ENCODE measurements around the gene EBF3.

The EBF3 gene

DNA sequence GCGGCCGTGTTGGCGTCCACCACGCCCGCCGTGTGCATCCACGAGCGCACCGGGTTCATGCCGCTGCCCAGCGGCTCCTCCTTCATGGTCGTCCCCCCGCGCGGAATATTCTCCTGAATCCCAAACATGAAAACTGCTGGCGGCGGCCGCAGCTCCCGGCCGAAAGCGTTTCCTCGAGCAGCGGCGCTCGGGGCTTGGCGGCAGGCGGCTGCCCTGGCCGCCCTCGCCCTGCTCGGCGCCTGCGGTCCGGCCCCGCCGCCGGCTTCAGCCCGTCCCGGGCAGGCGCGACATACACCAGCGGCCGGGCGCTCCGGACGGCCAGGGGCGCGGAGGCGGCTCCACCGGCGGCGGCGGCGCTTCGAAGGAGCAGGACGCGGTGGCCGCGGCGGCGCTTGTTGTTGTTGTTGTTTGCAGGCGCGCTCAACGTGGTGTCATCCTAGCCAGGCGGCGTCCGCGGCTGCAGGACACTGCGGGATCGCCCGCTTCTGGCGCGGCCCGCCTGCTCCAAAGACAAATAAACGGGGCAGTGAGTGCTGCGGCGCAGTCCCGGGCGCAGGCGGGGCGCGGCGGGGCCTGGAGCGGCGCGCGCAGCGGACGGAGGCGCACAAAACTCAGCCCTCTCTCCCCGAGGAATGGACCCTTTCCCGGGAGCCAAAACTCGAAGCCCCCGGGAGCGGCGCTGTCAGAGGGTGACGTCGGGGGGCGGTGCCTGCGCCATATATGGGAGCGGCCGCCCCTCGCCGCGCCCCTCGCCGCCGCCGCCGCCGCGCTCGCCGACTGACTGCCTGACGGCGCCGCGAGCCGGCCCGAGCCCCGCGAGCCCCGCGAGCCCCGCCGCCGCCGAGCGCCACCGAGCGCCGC, at the start of gene EBF3:
EBF3 (minus strand) TSS at position 634 of the 861 bp plus-strand sequence; CDS start at position 128, 506 bp downstream.
- no peak for DNase-seq

DNA sequence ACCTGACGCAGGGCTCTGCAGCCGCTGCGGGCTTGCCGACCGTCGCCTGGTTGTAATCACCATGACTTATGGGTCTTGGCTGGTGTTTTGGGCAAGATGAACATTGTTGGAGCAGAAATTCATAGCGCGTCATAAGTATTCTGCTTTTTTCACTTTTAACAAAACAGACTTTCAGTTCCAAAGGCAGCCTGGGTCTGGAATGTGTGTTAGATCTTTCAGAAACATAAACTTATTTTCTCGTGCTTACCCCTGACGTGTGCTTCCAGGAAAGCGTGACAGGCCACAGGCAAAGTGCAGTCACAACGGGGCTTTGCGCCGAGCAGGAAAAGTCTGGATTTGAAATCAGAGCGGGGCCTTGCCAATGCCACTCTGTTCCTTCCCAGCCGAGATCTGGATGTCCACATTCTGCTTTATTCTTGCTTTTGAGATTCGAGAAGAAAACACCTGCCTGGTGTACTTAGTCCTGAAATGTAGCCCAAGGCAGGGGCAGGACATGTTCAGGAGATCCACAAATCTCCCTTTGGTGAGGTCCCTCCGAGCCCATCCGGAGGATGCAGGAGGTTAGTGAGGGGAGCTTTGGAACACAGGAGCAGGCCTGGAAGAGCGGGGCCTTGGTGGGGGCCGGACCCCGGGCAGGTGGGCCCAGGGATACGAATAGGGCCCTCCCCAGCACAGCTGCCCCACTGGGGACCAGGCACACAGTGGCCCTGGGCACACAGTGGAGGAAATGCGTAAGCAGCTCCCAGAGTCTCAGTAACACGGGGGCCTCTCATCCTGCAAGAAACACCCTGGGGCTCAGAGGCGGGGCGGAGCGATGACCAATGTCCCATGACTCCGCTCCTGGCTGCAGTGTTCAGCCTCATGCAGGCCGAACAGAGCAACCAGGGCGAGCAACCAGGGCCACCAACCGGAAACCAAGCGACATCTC, 49.5 kb upstream of the EBF3 start:
- no peak for DNase-seq

DNA sequence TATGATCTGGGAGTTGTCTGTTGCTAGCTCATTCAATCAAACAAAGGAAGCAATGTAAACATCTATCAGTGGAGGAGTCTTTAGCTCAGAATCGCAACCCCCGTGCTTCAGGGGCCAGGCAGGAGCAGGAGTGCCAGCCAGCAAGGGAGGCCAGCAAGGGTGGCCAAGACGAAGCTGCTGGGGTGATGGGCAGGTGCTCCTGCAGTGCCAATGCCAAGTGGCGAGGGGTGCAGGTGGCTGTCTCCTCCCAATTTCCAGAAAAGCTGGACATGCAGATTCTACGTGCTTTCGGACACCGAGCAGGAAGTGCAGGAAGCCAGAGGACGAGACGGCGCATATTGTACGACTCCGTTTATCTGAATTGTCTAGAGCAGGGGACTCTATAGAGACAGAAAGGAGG, 48.1 kb upstream of the EBF3 start:
- DNase-seq, result no peak

DNA sequence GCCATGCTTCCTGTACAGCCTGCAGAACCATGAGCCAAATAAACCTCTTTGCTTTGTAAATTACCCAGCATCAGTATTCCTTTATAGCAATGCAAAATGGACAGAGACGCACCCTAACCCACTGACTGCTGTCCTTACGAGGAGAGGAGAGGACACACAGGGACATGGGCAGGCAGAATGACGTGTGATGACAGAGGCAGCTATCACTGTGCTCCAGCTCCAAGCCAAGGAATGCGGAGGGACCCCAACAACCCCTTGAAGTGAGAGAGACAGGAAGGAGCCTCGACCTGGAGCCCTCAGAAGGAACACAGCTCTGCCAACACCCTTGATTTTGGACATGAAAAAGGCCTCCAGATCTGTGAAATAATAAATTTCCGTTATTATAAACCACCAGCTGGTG, 46.6 kb upstream of the EBF3 start:
- no peak for DNase-seq

DNA sequence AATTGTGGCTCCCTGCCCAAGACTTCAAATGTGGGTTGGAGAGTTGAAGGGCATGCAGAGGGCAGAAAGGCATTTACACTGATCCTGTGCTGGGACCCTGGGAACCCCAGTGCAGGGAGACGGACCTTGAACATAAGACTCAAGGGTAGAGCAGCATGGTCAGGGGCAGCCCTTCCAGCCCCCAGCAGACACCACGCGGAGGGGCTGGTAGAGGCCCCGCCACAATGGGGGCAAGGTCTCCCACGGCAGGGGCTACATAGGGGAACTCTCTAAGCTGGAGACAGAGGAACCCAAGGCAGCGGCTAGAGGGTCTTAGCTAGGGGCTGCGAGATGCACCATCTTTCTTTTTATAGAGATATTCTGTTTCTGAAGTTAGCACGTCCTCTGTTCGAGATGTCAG, 45.2 kb upstream of the EBF3 start:
- no peak for DNase-seq

DNA sequence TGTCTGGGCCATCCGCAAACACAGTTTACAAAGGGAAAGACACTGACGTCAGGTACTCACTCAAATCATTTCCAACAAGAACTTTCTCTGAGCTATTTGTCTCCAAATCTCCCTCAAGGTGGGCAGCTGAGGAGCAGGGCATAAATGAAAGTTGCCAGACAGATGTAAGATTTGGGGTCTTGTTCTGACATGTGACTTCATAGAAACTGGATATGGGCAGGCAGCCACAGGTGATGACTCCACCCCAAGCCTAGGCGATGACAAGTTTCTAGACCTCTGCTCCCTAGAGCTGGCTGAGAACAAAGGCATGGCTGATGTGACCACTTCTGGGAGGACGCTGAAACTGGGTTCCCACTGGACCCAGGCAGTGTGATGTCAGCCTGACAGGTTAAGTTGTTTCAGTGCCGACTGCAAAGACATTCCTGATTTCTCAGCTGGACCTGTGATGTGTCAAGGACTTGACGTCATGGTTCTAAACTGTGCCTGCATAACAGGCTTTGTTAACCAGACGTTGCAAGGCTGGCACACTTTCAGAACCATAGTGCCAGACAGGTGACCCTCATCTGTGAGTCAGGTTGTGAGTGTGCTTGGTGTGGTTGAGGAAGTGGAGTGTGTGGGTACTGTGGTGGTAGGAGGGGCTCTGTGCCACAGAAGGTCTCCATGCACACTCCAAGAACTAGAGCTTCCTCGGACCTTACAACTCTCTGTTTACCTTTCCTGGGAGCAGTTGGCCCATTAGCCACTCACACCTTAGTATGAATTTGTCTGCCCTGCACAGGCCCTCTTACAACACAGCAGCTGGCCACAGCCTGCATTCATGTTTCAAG, 39.9 kb upstream of the EBF3 start:
- DNase-seq, result no peak

GRCh38 chr10:130003166-130003565, 39.1 kb upstream of the EBF3 start:
- no peak for DNase-seq

DNA sequence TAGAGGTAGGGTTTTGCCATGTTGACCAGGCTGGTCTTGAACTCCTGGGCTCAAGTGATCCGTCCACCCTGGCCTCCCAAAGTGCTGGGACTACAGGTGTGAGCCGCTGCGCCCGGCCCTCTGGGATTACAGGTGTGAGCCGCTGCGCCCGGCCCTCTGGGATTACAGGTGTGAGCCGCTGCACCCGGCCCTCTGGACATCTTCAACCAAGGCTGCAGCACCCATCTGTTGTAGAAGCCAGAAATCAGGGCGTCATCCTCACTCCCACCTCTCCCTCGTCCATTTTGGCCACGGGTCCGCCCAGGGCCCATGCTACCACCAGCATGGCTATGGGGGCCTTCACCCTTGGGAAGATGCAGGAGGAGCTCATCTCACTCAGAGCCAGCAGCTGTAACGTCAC, 38.5 kb upstream of the EBF3 start:
- DNase-seq, result no peak

DNA sequence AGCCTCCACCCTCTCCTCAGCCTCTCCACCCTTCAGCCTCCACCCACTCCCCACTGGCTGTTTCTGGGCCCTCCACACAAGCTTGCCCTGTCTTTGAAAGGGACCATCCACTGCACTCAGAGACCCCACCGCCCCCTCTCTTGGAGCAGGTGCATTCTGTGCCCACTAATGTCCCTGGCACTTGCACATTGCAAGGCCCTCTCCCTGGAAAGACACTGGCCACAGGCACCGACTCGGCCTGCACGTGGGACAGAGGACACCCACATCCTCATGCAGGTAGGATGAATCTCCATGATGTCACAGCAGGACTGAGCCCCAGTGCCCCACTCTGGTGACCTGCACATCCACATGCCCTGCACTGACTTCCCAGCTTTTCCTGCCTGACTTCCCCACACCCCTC, 36.8 kb upstream of the EBF3 start:
- no peak for DNase-seq

GRCh38 chr10:129999140-129999539, 35.1 kb upstream of the EBF3 start:
- DNase-seq, result no peak

DNA sequence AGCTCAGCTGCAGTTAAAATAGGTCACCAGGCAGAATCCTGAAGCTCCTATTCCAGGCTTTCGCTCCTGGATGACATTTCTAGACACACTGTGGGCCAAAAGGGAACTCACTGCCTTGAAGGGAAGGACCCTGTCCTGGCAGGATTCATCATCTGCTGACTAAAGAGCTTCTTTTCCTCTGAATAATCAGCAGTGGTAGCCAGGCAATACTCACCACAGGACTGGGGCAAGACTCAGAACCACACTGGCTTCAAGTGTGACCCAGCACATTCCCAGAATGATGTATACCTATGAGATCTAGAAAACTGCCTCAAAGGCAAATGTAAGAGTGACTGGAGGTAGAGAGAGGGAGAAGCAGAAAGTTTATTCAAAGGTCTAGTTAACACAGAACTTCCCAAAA, 29.5 kb upstream of the EBF3 start:
- no peak for DNase-seq

- DNase-seq, result no peak
These were observed 28.3 kb upstream of the EBF3 start for GRCh38 chr10:129992356-129992755.

GRCh38 chr10:129982825-129983224, 18.8 kb upstream of the EBF3 start:
- no peak for DNase-seq

- no peak for DNase-seq
These were observed 14.9 kb upstream of the EBF3 start for GRCh38 chr10:129978980-129979379.

- DNase-seq, result no peak
These were observed 14.2 kb upstream of the EBF3 start for GRCh38 chr10:129978322-129978721.

DNA sequence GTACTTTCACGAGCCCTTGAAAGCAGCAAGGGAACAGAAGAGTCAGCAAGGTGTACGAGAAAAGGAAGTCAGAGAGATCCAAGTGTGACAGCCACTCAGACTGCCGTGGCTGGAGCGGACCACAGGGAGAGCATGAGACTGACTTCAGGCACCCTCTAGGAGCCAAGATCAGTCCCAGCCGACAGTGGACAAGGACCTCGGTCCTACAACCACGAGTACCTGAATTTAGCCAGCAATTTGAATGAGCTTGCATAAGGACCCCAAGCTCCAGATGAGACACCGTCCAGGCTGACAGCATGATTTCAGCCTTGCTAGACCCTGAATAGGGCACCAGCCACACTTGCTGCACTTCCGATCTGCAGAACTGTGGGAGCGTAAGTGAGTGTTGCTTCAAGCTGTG, 13.7 kb upstream of the EBF3 start:
- DNase-seq, result no peak

GRCh38 chr10:129973674-129974059, 9.6 kb upstream of the EBF3 start:
- no peak for DNase-seq

DNA sequence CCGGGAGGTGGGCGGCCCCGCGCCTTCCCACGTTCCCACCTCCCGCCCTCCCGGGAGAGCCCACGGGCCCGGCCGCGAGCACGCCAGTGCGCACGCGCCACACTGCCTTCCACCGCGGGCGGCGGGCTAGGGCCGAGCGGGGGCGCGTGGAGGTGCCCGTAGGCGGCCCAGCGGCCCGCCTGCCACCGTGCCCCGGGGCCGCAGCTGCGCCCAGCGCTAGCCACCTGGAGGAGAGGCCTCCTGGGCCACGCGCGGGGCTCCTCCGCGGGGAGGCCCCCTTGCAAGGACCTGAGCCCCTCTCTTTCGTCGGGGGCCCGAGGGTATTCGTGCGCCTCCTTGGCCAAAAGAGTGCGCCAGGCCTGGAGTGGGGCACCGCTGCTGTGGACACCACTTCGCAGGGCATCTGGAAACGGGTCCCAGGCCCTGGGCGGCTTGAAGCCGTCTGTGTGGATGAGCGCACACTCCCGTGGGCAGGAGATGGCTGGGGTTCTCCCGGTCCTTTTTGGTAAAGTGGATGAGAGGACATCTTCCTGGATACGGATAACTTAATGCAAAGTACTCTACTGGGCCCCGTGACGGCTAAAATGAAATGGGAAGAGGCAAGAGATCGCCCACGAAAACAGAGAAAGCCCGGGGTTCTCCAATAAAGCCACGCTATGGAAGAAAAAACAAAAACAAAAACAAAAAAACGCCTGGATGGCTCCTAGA, 9.0 kb upstream of the EBF3 start:
- DNase-seq, result no peak

DNA sequence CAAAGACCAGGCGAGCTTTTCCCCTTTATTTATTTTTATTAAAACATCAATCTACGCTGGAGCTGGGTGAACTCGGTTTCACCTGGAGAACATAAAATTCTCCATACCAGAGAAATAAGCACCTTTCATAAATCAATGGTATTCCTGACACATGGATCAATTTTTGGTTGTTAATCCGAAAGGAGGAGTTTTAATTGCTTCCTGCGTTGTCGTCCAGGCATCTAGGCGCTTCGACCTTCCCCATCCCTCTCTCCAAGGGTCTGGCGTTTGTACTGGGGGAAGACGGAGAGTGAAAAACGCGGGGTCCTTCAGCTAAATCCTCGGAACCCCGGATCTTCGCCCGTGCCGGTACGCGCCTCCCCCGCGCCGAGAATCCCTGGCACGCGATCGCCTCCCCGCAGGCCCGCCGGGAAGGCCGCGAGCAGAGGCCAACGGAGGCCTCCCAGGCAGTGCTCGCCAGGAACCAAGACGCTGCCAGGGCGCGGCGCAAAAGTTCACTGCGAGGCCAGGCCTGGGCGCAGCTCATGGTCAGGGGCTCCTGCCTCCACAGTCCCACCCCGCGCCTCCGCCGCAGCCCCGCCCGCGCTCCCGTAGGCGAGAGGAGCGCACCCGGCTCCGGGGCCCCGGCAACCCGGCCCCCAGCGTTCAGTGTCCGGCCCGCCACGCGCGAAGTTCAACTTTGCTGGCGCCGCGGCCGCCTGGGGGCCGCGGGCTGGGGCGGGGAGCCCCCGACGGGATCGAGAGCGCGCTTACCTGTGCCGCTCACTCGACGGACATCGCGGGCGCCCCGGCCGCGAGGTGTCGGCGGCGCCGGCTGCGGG, 8.3 kb upstream of the EBF3 start:
- DNase-seq, result no peak

DNA sequence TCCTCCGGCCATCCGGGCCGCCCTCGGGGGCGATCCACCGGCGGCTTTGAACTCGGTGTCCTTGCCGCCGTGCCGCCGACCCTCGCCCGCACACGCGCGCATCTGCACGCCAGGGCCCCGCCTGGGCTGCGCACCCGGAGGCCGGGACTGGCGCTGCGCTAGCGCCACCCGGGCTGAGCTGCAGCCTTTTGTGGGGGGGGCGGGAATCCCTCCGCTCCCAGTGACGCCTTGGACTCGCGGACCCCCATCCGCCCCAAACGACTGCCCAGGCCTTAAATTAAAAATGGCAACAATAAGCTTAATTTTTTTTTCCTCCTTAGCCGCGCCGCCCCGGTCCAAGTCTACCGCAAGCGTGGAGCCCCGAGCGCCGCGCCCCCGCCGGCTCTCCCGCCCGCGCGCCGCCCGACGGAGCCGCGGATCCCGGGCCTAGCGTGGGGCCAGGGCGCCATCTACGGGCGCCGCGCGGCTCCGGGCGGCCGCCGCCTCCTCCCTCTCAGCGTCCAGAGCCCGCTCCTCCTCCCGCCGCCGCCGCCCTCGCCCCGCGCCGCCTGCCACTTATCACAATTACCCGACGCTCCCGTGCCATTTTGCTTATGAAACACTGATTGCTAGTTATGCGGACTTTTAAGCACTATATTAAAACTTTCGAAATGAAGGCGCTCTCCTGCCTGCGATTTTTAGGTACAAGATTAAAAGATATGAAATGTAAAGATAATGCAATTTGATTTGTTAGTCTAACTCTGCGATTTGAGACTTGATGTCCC, 7.5 kb upstream of the EBF3 start:
- no peak for DNase-seq
